ENCODE measurements around the gene ZNF679. TPM values are rescaled to one million over a fixed set of nuclear protein-coding genes. Genes with fewer than 3 reads are reported as not detected.
"Not testable (repeated sequence)": the region's sequence is repeated elsewhere in the genome, so short reads cannot be mapped to it uniquely, and the experiment has no call there.

ZNF679 gene
- total RNA-seq, 1 donor from 2014 or later = not detected

- H3K27me3 ChIP-seq = no peaks in the 10 kb centered on the region
- peak in 1 of 2 donors; percentile 72 for DNase-seq (ENCODE audit: extremely low spot score in 2 of 2)
- H3K4me1 ChIP-seq = peaks cover 34% of the 10 kb centered on the region
- no peaks in the 10 kb centered on the region for H3K36me3 ChIP-seq
- H3K4me3 ChIP-seq = no peak overlapping the region
- H3K9me3 ChIP-seq = no peaks in the 10 kb centered on the region
- intact Hi-C loops (cut with DNase I) = no loop called here
- TF ChIP-seq, protein P1, sequence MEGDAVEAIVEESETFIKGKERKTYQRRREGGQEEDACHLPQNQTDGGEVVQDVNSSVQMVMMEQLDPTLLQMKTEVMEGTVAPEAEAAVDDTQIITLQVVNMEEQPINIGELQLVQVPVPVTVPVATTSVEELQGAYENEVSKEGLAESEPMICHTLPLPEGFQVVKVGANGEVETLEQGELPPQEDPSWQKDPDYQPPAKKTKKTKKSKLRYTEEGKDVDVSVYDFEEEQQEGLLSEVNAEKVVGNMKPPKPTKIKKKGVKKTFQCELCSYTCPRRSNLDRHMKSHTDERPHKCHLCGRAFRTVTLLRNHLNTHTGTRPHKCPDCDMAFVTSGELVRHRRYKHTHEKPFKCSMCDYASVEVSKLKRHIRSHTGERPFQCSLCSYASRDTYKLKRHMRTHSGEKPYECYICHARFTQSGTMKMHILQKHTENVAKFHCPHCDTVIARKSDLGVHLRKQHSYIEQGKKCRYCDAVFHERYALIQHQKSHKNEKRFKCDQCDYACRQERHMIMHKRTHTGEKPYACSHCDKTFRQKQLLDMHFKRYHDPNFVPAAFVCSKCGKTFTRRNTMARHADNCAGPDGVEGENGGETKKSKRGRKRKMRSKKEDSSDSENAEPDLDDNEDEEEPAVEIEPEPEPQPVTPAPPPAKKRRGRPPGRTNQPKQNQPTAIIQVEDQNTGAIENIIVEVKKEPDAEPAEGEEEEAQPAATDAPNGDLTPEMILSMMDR (IDR thresholded peaks at IDR 0.05) = no peak
- TF ChIP-seq POLR2A (IDR thresholded peaks at IDR 0.05) (no peak), POLR2AphosphoS5 (IDR thresholded peaks at IDR 0.05; ENCODE audit: insufficient read depth in 1 of 2, low read depth in 1 of 2) (no peak)
- no peak overlapping the region for H3K27ac ChIP-seq
These were observed 82.2 kb downstream of the ZNF679 start for GRCh38 chr7:64310426-64310825.

DNA sequence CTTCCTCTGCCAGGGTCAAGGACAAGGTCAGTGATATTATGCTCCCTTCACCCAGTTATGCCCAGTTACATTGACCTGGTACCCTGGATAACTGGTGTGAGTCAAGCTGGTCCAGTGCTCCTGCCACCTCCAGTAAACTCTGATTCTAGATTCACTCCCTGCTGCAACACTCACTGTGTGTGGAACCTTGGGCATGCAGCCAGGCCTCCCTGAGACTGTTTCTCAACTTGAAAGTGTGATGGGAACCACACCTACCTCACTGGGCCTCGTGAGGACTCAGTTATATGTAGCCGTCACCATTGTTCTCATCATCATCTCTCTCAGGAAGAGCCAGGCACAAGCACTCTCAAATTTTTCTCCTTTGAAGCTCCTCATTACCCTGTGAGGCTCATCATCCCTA, 84.6 kb downstream of the ZNF679 start:
- H3K4me1 ChIP-seq = peaks cover 34% of the 10 kb centered on the region
- TF ChIP-seq POLR2AphosphoS5 (IDR thresholded peaks at IDR 0.05; ENCODE audit: insufficient read depth in 1 of 2, low read depth in 1 of 2) (no peak), POLR2A (IDR thresholded peaks at IDR 0.05) (no peak)
- TF ChIP-seq, protein P1 (IDR thresholded peaks at IDR 0.05) = no peak
- no peaks in the 10 kb centered on the region for H3K27me3 ChIP-seq
- intact Hi-C loops (cut with DNase I) = no loop called here
- DNase-seq (ENCODE audit: extremely low spot score in 2 of 2) = no peak
- no peak overlapping the region for H3K4me3 ChIP-seq
- no peak overlapping the region for H3K27ac ChIP-seq
- no peaks in the 10 kb centered on the region for H3K36me3 ChIP-seq
- no peaks in the 10 kb centered on the region for H3K9me3 ChIP-seq

DNA sequence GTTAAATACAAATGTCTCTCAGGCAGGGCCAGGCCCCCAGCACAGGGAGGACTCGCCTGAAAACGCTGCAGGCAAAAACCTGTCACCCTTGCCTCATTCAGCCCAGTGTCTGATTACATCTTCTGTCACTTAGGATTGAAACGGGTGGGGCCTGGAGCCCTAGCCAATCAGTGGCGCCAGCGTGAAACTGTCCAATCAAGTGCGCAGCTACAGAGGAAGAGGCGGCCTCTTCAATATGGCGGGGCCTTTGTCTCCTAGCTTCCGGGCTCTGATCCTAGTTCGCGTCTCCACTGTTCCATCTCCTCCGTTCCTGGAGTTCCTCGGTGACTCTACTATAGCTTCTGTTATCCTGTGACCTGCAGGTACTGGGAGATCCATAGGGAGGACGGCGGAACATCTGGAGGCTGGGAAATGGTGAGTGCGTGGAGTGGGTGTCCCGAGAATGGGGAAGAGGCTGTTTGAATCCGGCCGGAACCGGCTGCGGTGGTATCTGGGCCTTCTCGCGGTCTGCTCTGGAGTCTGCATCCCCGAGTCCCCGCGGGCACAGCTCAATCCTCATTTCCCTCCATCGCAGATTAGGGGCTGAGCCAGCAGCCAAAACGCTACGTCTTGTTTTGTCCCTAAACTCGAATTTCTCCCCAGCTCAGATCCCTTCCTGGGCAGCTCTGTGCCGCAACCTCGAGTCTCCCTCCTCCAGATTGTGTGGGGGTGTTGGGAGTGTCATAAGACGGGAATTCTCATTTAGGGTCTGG, 85.6 kb downstream of the ZNF679 start, which contains the start of gene ZNF736:
ZNF736 (plus strand) TSS at position 222 of the 752 bp plus-strand sequence; CDS start at position 412, 190 bp downstream.
- TF ChIP-seq POLR2A (IDR thresholded peaks at IDR 0.05) = peak in 1 of 2 donors; percentile 16
- peak; percentile 77 to 91 for TF ChIP-seq POLR2AphosphoS5 (IDR thresholded peaks at IDR 0.05; ENCODE audit: insufficient read depth in 1 of 2, low read depth in 1 of 2)
- TF ChIP-seq, protein P1 (IDR thresholded peaks at IDR 0.05) = no peak
- Histone ChIP-seq H3K36me3 (no peaks in the 10 kb centered on the region), H3K4me3 (peak within 1 kb of the TSS; percentile 51 to 74), H3K27ac (peak within 1 kb of the TSS; percentile 71), H3K4me1 (peaks cover 30% of the 10 kb centered on the region), H3K27me3 (no peaks in the 10 kb centered on the region), H3K9me3 (no peaks in the 10 kb centered on the region)
- peak in 1 of 2 donors; percentile 95 for DNase-seq (ENCODE audit: extremely low spot score in 2 of 2)
- intact Hi-C loops (cut with DNase I) = no loop called here

DNA sequence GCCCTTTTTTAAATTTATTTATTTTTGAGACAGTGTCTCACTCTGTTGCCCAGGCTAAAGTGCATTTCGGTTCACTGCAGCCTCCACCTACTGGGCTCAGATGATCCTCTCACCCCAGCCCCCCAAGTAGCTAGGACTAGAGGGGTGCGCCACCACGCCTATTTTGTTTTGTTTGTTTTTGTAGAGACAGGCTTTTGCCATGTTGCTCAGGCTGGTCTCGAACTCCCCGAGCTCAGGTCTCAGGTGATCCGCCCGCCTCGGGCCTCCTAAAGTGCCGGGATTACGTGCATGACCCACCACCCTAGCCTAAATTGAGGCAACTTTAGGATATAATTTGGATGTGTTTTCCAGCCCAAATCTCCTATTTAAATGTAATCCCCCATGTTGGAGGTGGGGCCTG, 86.3 kb downstream of the ZNF679 start:
- H3K4me3 ChIP-seq = peak overlapping the region; percentile 51 to 74
- H3K36me3 ChIP-seq = no peaks in the 10 kb centered on the region
- no peaks in the 10 kb centered on the region for H3K27me3 ChIP-seq
- TF ChIP-seq, protein P1 (IDR thresholded peaks at IDR 0.05) = no peak
- no peak for TF ChIP-seq POLR2A (IDR thresholded peaks at IDR 0.05)
- TF ChIP-seq POLR2AphosphoS5 (IDR thresholded peaks at IDR 0.05; ENCODE audit: insufficient read depth in 1 of 2, low read depth in 1 of 2) = no peak
- H3K9me3 ChIP-seq = no peaks in the 10 kb centered on the region
- intact Hi-C loops (cut with DNase I) = no loop called here
- DNase-seq (ENCODE audit: extremely low spot score in 2 of 2) = no peak
- H3K27ac ChIP-seq = peak overlapping the region; percentile 71
- peaks cover 30% of the 10 kb centered on the region for H3K4me1 ChIP-seq

GRCh38 chr7:64316031-64316742, 87.9 kb downstream of the ZNF679 start:
- H3K27ac ChIP-seq; intact Hi-C loops (cut with DNase I); DNase-seq (ENCODE audit: extremely low spot score in 2 of 2); H3K36me3 ChIP-seq; H3K4me3 ChIP-seq; H3K27me3 ChIP-seq; H3K9me3 ChIP-seq: not testable (repeated sequence)
- peaks cover 30% of the 10 kb centered on the region for H3K4me1 ChIP-seq

Other genes with a start within 250 kb of the ZNF679 start
- not detected for gene ZNF722, start 229.6 kb upstream of the ZNF679 start, total RNA-seq
- gene ZNF727, start 183.0 kb upstream of the ZNF679 start, total RNA-seq = 5.4 TPM
- not detected for gene ZNF735, start 21.3 kb upstream of the ZNF679 start, total RNA-seq
- 11.3 TPM for gene ZNF736, start 85.5 kb downstream of the ZNF679 start, total RNA-seq